GM19468 (cell line): ENCODE measurements around the gene NPR2.

Source experiments
- ATAC-seq: cut with Tn5 transposase; IDR thresholded peaks from one replicate; pipeline ENCODE4 v1.9.1; 2021; ENCODE audit warnings: mild to moderate bottlenecking, moderate library complexity, moderate number of reproducible peaks; ENCODE audit not compliant: unreplicated experiment; ENCODE audit errors: extremely low read depth

Gene NPR2

GRCh38 chr9:35828716-35829083, 37.3 kb downstream of the NPR2 start, which contains the start of gene FAM221B:
Gene FAM221B (minus strand): TSS chr9:35828732. CDS start chr9:35826161, 2,571 bp downstream.
- ATAC-seq, result no peak

- ATAC-seq, result peak; percentile 13
Measured at GRCh38 chr9:35829084-35829763, 37.8 kb downstream of the NPR2 start, which contains the start of gene TMEM8B. Gene TMEM8B (plus strand): TSS chr9:35829228. CDS start chr9:35829448, 220 bp downstream.

- ATAC-seq, result no peak
Measured at GRCh38 chr9:35829764-35830096, 38.3 kb downstream of the NPR2 start.

GRCh38 chr9:35831040-35831439, 39.6 kb downstream of the NPR2 start:
- no peak for ATAC-seq

- no peak for ATAC-seq
Measured at GRCh38 chr9:35832814-35833213, 41.4 kb downstream of the NPR2 start.

- no peak for ATAC-seq
Measured at GRCh38 chr9:35834260-35835215, 43.1 kb downstream of the NPR2 start.

- ATAC-seq, result no peak
Measured at GRCh38 chr9:35835216-35835632, 43.8 kb downstream of the NPR2 start.

- ATAC-seq, result no peak
Measured at GRCh38 chr9:35835766-35836165, 44.4 kb downstream of the NPR2 start.

GRCh38 chr9:35836595-35836994, 45.2 kb downstream of the NPR2 start:
- ATAC-seq, result no peak

GRCh38 chr9:35839926-35840325, 48.5 kb downstream of the NPR2 start:
- ATAC-seq, result no peak

GRCh38 chr9:35840881-35841644, 49.7 kb downstream of the NPR2 start:
- ATAC-seq, result no peak

- ATAC-seq, result no peak
Measured at GRCh38 chr9:35841645-35841900, 50.2 kb downstream of the NPR2 start.

- no peak for ATAC-seq
Measured at GRCh38 chr9:35842020-35842745, 50.8 kb downstream of the NPR2 start.

- peak; percentile 24 for ATAC-seq
Measured at GRCh38 chr9:35842795-35843194, 51.4 kb downstream of the NPR2 start.

GRCh38 chr9:35844628-35845270, 53.4 kb downstream of the NPR2 start:
- ATAC-seq, result no peak

GRCh38 chr9:35845824-35846771, 54.7 kb downstream of the NPR2 start:
- ATAC-seq, result no peak

- ATAC-seq, result peak; percentile 85
Measured at GRCh38 chr9:35847792-35848572, 56.6 kb downstream of the NPR2 start.

- ATAC-seq, result no peak
Measured at GRCh38 chr9:35852267-35852815, 61.0 kb downstream of the NPR2 start.
